HG03064 (cell line): ENCODE results near the gene ITIH1.
"Not testable (repeated sequence)": the region's sequence is repeated elsewhere in the genome, so short reads cannot be mapped to it uniquely, and the experiment has no call there.

Experiments
- ATAC-seq: cut with Tn5 transposase; IDR thresholded peaks from one replicate; pipeline ENCODE4 v1.9.1; 2021; ENCODE audit warnings: low read depth; ENCODE audit not compliant: unreplicated experiment

Gene ITIH1

GRCh38 chr3:52777127-52777958 lies at the start of gene ITIH1:
TSS of gene ITIH1 (plus strand) at chr3:52777599. CDS start at chr3:52777616, 17 bp downstream.
- ATAC-seq = no peak

- not testable (repeated sequence) for ATAC-seq
These were observed 48.6 kb upstream of the ITIH1 start for GRCh38 chr3:52728753-52729152.

- ATAC-seq = no peak
These were observed 46.7 kb upstream of the ITIH1 start for GRCh38 chr3:52730681-52731080.

- ATAC-seq = no peak
These were observed 45.8 kb upstream of the ITIH1 start for GRCh38 chr3:52731590-52731989.

- no peak for ATAC-seq
These were observed 44.0 kb upstream of the ITIH1 start for GRCh38 chr3:52733256-52733891.

GRCh38 chr3:52739730-52740129 lies 37.7 kb upstream of the ITIH1 start:
- ATAC-seq = no peak

- no peak for ATAC-seq
These were observed 34.9 kb upstream of the ITIH1 start for GRCh38 chr3:52742418-52743041.

- ATAC-seq = no peak
These were observed 34.2 kb upstream of the ITIH1 start for GRCh38 chr3:52743152-52743551.

- no peak for ATAC-seq
These were observed 33.7 kb upstream of the ITIH1 start for GRCh38 chr3:52743721-52744120.

- no peak for ATAC-seq
These were observed 25.2 kb upstream of the ITIH1 start for GRCh38 chr3:52752045-52752660.

GRCh38 chr3:52754373-52754772 lies 23.0 kb upstream of the ITIH1 start:
- no peak for ATAC-seq

- no peak for ATAC-seq
These were observed 21.3 kb upstream of the ITIH1 start for GRCh38 chr3:52756141-52756540.

GRCh38 chr3:52763466-52763865 lies 13.9 kb upstream of the ITIH1 start:
- no peak for ATAC-seq

- no peak for ATAC-seq
These were observed 7.5 kb upstream of the ITIH1 start for GRCh38 chr3:52769786-52770455.

GRCh38 chr3:52770496-52771333 lies 6.7 kb upstream of the ITIH1 start, which contains the start of gene NEK4:
TSS of gene NEK4 (minus strand) at chr3:52770940. CDS start at chr3:52770746, 194 bp downstream.
- peak; percentile 94 for ATAC-seq

- peak; percentile 11 for ATAC-seq
These were observed 6.1 kb upstream of the ITIH1 start for GRCh38 chr3:52771334-52771681.

GRCh38 chr3:52771702-52772101 lies 5.7 kb upstream of the ITIH1 start:
- no peak for ATAC-seq

- ATAC-seq = no peak
These were observed 3.9 kb upstream of the ITIH1 start for GRCh38 chr3:52773361-52774065.

- ATAC-seq = no peak
These were observed 3.2 kb upstream of the ITIH1 start for GRCh38 chr3:52774066-52774713.
